Nephron (organoid): ENCODE results near the gene MCF2L.
"Not testable (repeated sequence)": the region's sequence is repeated elsewhere in the genome, so short reads cannot be mapped to it uniquely, and the experiment has no call there.

Experiments
- H3K27ac Mint-ChIP-seq, 3 experiments: 2 replicates each; pipeline ENCODE4 v1.8.0; 2020; ENCODE audit warnings: mixed read lengths in 3 of 3, mild to moderate bottlenecking in 2 of 3, moderate library complexity in 1 of 3
- H3K27me3 Mint-ChIP-seq: 2 replicates; pipeline ENCODE4 v1.8.0; 2021; ENCODE audit warnings: low read depth, mild to moderate bottlenecking, moderate library complexity, mixed read lengths
- H3K36me3 Mint-ChIP-seq: 2 replicates; pipeline ENCODE4 v1.8.0; 2020; ENCODE audit warnings: low read depth, mixed read lengths
- H3K4me1 Mint-ChIP-seq: 2 replicates; pipeline ENCODE4 v1.8.0; 2020; ENCODE audit warnings: mixed read lengths
- H3K4me3 Mint-ChIP-seq, 3 experiments: 2 replicates each; pipeline ENCODE4 v1.8.0; 2020; ENCODE audit warnings: mild to moderate bottlenecking in 3 of 3, mixed read lengths in 3 of 3, moderate library complexity in 2 of 3
- H3K9me3 Mint-ChIP-seq: 2 replicates; pipeline ENCODE4 v1.8.0; 2020; ENCODE audit warnings: mixed read lengths
- CTCF ChIP-seq, 3 experiments: fragments of 200-600 bp; sonication (generic); IDR thresholded peaks; one replicate each; pipeline ENCODE4 v1.5.0; 2021; ENCODE audit warnings: antibody characterized with exemption in 3 of 3; ENCODE audit not compliant: unreplicated experiment in 3 of 3

Gene MCF2L

GRCh38 chr13:113109151-113110047 lies 140.4 kb downstream of the MCF2L start:
- Mint-ChIP-seq H3K27ac (no peak overlapping the region), H3K4me1 (no peaks in the 10 kb centered on the region), H3K27me3 (peaks cover 18% of the 10 kb centered on the region), H3K4me3 (peak overlapping the region; percentile 42 to 60 (median 48)), H3K36me3 (no peaks in the 10 kb centered on the region), H3K9me3 (no peaks in the 10 kb centered on the region)
- TF ChIP-seq CTCF (IDR thresholded peaks at IDR 0.05; ENCODE audit: unreplicated experiment in 3 of 3), result no peak

- Mint-ChIP-seq H3K9me3 (no peaks in the 10 kb centered on the region), H3K27me3 (peaks cover 14% of the 10 kb centered on the region), H3K36me3 (no peaks in the 10 kb centered on the region), H3K4me3 (peak overlapping the region; percentile 49 to 60 (median 54)), H3K27ac (no peak overlapping the region), H3K4me1 (no peaks in the 10 kb centered on the region)
- TF ChIP-seq CTCF (IDR thresholded peaks at IDR 0.05; ENCODE audit: unreplicated experiment in 3 of 3), result no peak
Measured at GRCh38 chr13:113110048-113110851, 141.2 kb downstream of the MCF2L start.

GRCh38 chr13:113110852-113111315 lies 141.9 kb downstream of the MCF2L start:
- Mint-ChIP-seq H3K4me3 (peak overlapping the region; percentile 19 to 59 (median 49)), H3K4me1 (no peaks in the 10 kb centered on the region), H3K27ac (no peak overlapping the region), H3K9me3 (no peaks in the 10 kb centered on the region), H3K27me3 (peaks cover 14% of the 10 kb centered on the region), H3K36me3 (no peaks in the 10 kb centered on the region)
- no peak for TF ChIP-seq CTCF (IDR thresholded peaks at IDR 0.05; ENCODE audit: unreplicated experiment in 3 of 3)

DNA sequence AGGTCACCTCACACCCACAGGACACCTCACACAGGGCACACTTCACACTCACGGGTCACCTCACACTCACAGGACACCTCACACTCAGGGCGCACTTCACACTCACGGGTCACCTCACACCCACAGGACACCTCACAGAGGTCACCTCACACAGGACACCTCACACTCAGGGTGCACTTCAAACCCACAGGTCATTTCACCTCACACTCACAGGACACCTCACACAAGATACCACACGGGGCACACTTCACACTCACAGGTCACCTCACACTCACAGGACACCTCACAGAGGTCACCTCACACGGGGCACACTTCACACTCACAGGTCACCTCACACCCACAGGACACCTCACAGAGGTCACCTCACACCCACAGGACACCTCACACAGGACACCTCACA lies 142.8 kb downstream of the MCF2L start:
- not testable (repeated sequence) for H3K4me3 Mint-ChIP-seq, H3K36me3 Mint-ChIP-seq, H3K4me1 Mint-ChIP-seq, H3K9me3 Mint-ChIP-seq, H3K27ac Mint-ChIP-seq
- H3K27me3 Mint-ChIP-seq, result peaks cover 14% of the 10 kb centered on the region

GRCh38 chr13:113112475-113112874 lies 143.5 kb downstream of the MCF2L start:
- H3K36me3 Mint-ChIP-seq, H3K27ac Mint-ChIP-seq, H3K4me3 Mint-ChIP-seq, H3K9me3 Mint-ChIP-seq, H3K4me1 Mint-ChIP-seq: not testable (repeated sequence)
- H3K27me3 Mint-ChIP-seq, result peaks cover 14% of the 10 kb centered on the region

GRCh38 chr13:113112893-113113845 lies 144.2 kb downstream of the MCF2L start:
- Mint-ChIP-seq H3K27me3 (peaks cover 14% of the 10 kb centered on the region), H3K4me1 (no peaks in the 10 kb centered on the region), H3K36me3 (no peaks in the 10 kb centered on the region), H3K9me3 (no peaks in the 10 kb centered on the region), H3K4me3 (no peak overlapping the region), H3K27ac (no peak overlapping the region)
- TF ChIP-seq CTCF (IDR thresholded peaks at IDR 0.05; ENCODE audit: unreplicated experiment in 3 of 3), result no peak
